IMR-90 (cell line): Measurements from ENCODE around the gene SETD6. TPM values are rescaled to one million over a fixed set of nuclear protein-coding genes. Genes with fewer than 3 reads are reported as not detected.

Source experiments
- ATAC-seq: fragments of 200-7000 bp; cut with Tn5 transposase; 2 replicates; pipeline ENCODE4 v1.9.1; 2020; ENCODE audit warnings: low read depth, mild to moderate bottlenecking, moderate library complexity
- BruUV-seq: library from RNA; stranded (reverse); fragments of 400-500 nt; replicated peaks from 2 replicates; lab custom pipeline; 2021; lab: Mats Ljungman, UMichigan
- CTCF ChIA-PET: fragments of 300-600 bp; formaldehyde crosslinking; extraction: SDS; loops from one replicate; lab custom pipeline; 2021; ENCODE audit warnings: antibody characterized with exemption; lab: Yijun Ruan, JAX
- POLR2A ChIA-PET: fragments of 300-600 bp; sonication (Branson Sonifier 250); formaldehyde crosslinking; loops from one replicate; lab custom pipeline; 2022; ENCODE audit warnings: antibody characterized with exemption; ENCODE audit not compliant: unreplicated experiment; lab: Charles Lee
- DNase-seq: peaks from one replicate; pipeline ENCODE4 v3.0.0; 2013
- H2AFZ ChIP-seq: replicated peaks from 2 replicates; pipeline ENCODE3; 2013; ENCODE audit warnings: low read length, mild to moderate bottlenecking; ENCODE audit not compliant: poor library complexity
- H2AK5ac ChIP-seq: 2 replicates; pipeline ENCODE4 v1.6.1; 2013; ENCODE audit warnings: low read depth, low read length, inconsistent platforms
- H2AK9ac ChIP-seq: replicated peaks from 2 replicates; pipeline ENCODE3; 2013; ENCODE audit warnings: mild to moderate bottlenecking, low read depth, low read length, moderate library complexity; ENCODE audit not compliant: poor library complexity
- H2BK120ac ChIP-seq: 2 replicates; pipeline ENCODE4 v1.6.1; 2013; ENCODE audit warnings: low read depth, low read length, inconsistent platforms
- H2BK15ac ChIP-seq: 3 replicates; pipeline ENCODE4 v1.6.1; 2013; ENCODE audit warnings: low read depth, low read length, inconsistent platforms
- H2BK20ac ChIP-seq: 2 replicates; pipeline ENCODE4 v1.6.1; 2013; ENCODE audit warnings: low read depth, mild to moderate bottlenecking, inconsistent platforms, low read length, moderate library complexity
- H2BK5ac ChIP-seq: 2 replicates; pipeline ENCODE4 v1.6.1; 2013; ENCODE audit warnings: mild to moderate bottlenecking, low read depth, low read length, inconsistent platforms; ENCODE audit not compliant: poor library complexity, severe bottlenecking
- H3K14ac ChIP-seq: replicated peaks from 2 replicates; pipeline ENCODE4 v1.6.1; 2013; ENCODE audit warnings: low read depth, low read length, inconsistent platforms
- H3K18ac ChIP-seq: 2 replicates; pipeline ENCODE4 v1.6.1; 2013; ENCODE audit warnings: low read depth, low read length, control low read depth
- H3K23ac ChIP-seq: 2 replicates; pipeline ENCODE4 v1.6.1; 2013; ENCODE audit warnings: low read depth, low read length, inconsistent platforms
- H3K27ac ChIP-seq: 2 replicates; pipeline ENCODE4 v1.5.1; 2013; ENCODE audit warnings: mild to moderate bottlenecking, control low read depth, low read length; ENCODE audit not compliant: insufficient read depth
- H3K27me3 ChIP-seq: 2 replicates; pipeline ENCODE4 v1.6.1; 2013; ENCODE audit warnings: low read length; ENCODE audit not compliant: control insufficient read depth, insufficient read depth
- H3K36me3 ChIP-seq: 2 replicates; pipeline ENCODE4 v1.6.1; 2013; ENCODE audit warnings: low read length, mixed read lengths; ENCODE audit not compliant: control insufficient read depth, insufficient read depth
- H3K4ac ChIP-seq: 2 replicates; pipeline ENCODE4 v1.6.1; 2013; ENCODE audit warnings: low read depth, low read length, inconsistent platforms
- H3K4me1 ChIP-seq: 2 replicates; pipeline ENCODE4 v1.6.1; 2013; ENCODE audit warnings: low read length, mixed read lengths; ENCODE audit not compliant: control insufficient read depth, insufficient read depth
- H3K4me2 ChIP-seq: 2 replicates; pipeline ENCODE4 v1.6.1; 2013; ENCODE audit warnings: low read depth, mild to moderate bottlenecking, control low read depth, low read length, moderate library complexity
- H3K4me3 ChIP-seq: 2 replicates; pipeline ENCODE4 v1.5.1; 2013; ENCODE audit warnings: low read depth, mild to moderate bottlenecking, control low read depth, low read length, moderate library complexity; ENCODE audit not compliant: insufficient read depth
- H3K56ac ChIP-seq: 2 replicates; pipeline ENCODE4 v1.6.1; 2013; ENCODE audit warnings: low read length, inconsistent platforms; ENCODE audit not compliant: insufficient read depth; ENCODE audit errors: extremely low read depth
- H3K79me1 ChIP-seq, 2 experiments: 2 replicates each; pipeline ENCODE4 v1.6.1; 2013; ENCODE audit warnings: low read length in 2 of 2, inconsistent platforms in 1 of 2, low read depth in 1 of 2
- H3K9ac ChIP-seq: 2 replicates; pipeline ENCODE4 v1.6.1; 2013; ENCODE audit warnings: low read depth, low read length, control low read depth
- H3K9me1 ChIP-seq: 2 replicates; pipeline ENCODE4 v1.6.1; 2013; ENCODE audit warnings: low read length, inconsistent platforms; ENCODE audit not compliant: insufficient read depth
- H3K9me3 ChIP-seq: 2 replicates; pipeline ENCODE4 v1.6.1; 2013; ENCODE audit warnings: low read length; ENCODE audit not compliant: control insufficient read depth, insufficient read depth
- H4K20me1 ChIP-seq: 2 replicates; pipeline ENCODE4 v1.6.1; 2013; ENCODE audit warnings: low read length, inconsistent platforms; ENCODE audit not compliant: insufficient read depth
- H4K5ac ChIP-seq: 2 replicates; pipeline ENCODE4 v1.6.1; 2013; ENCODE audit warnings: mild to moderate bottlenecking, low read depth, low read length, control low read depth
- H4K8ac ChIP-seq, 2 experiments: 2 replicates each; pipeline ENCODE4 v1.6.1; 2013; ENCODE audit warnings: low read depth in 2 of 2, low read length in 2 of 2, control low read depth in 1 of 2, inconsistent platforms in 1 of 2
- H4K91ac ChIP-seq: 2 replicates; pipeline ENCODE4 v1.6.1; 2013; ENCODE audit warnings: low read depth, low read length, inconsistent platforms; ENCODE audit not compliant: insufficient read depth
- CEBPB ChIP-seq: IDR thresholded peaks from 2 replicates; pipeline ENCODE4 v1.6.1; 2012; ENCODE audit warnings: low read depth, low read length, improper control_type of control experiment
- RAD21 ChIP-seq: IDR thresholded peaks from 2 replicates; pipeline ENCODE4 v1.6.1; 2012; ENCODE audit warnings: low read length, improper control_type of control experiment
- WGBS, 2 experiments: methylation state at CpG; one replicate each; pipeline versions ENCODE4 v1.1.5 to v1.1.7; 2013; ENCODE audit warnings: missing lambda C conversion rate in 2 of 2; ENCODE audit not compliant: insufficient read length in 1 of 2; ENCODE audit errors: extremely low coverage in 2 of 2; 5-methylcytosine and 5-hydroxymethylcytosine counted together
- dilution Hi-C: fragments of 300-500 bp; cut with HindIII; formaldehyde crosslinking; loops from one replicate; pipeline ENCODE4 v1.14.3; 2018; ENCODE audit warnings: low sequenced_read_pairs; ENCODE audit not compliant: unreplicated experiment
- in situ Hi-C: fragments of 300-500 bp; cut with MboI; formaldehyde crosslinking; loops from 3 replicates; pipeline ENCODE4 v1.14.3; 2019; ENCODE audit warnings: low sequenced_read_pairs, inconsistent platforms, mixed read lengths
- intact Hi-C: fragments of 100-400 bp; cut with micrococcal nuclease; formaldehyde crosslinking; loops from 2 replicates; pipeline ENCODE4 v1.10.0; 2022
- polyA plus RNA-seq, 3 experiments: library from polyadenylated mRNA; depleted of rRNA; stranded (reverse); fragments of >200 nt; gene quantifications; 2 replicates each; pipeline ENCODE4 v1.2.3, GENCODE V29; 2012; ENCODE audit warnings: low replicate concordance in 1 of 3
- total RNA-seq: library from RNA; depleted of rRNA; stranded (reverse); fragments of >200 nt; gene quantifications from 2 replicates; pipeline ENCODE4 v1.2.3, GENCODE V29; 2012
- TF ChIP-seq, protein P1 (sequence below): fragments of 150-350 bp; IDR thresholded peaks from 2 replicates; pipeline ENCODE4 v1.6.1; 2017; ENCODE audit warnings: mild to moderate bottlenecking, antibody characterized with exemption, low read length, low read depth

Gene SETD6
- total and polyA plus RNA-seq, 2 of the 4 experiments (the other 2 are of a cell fraction): 3.2 to 6.4 TPM

DNA sequence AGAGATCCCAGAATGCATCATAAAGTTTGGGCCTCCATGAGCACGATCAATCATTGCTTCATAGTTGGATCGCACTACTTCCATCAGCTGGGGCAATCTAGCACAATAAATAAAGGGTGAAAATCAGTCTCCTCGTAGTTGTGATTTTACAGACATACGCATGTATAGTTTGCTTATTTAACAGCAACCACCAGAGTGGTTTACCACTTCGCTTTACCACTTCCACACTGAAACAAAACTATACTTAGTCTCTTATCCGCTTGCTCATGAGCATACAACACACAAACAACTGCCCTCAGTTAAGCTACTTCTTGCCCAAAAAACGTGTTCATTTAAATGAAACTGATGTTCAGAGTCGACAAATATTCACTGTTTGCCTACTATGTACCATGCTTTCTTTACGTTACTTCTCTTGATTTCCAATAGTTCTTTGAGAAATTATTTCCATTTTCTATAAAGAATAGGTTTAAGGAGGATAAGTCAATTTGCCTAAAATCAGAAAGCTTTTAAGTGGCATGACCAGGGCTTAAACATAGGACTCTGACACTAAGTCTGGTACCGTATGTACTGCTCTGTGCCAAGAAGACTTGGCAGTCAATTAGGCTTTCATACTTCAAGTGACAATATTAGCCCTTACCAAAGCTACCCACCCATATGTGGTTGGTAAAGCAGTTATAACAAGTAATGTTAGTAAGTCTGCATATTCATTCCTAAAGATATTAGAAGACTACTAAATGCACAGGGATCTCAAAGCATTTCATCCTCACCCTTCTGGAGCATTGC lies 22.0 kb downstream of the SETD6 start:
- Histone ChIP-seq H4K8ac (no peak overlapping the region), H3K36me3 (peaks cover 66% of the 10 kb centered on the region), H2BK120ac (no peak overlapping the region), H2BK5ac (no peak overlapping the region), H3K27me3 (no peaks in the 10 kb centered on the region), H3K23ac (no peak overlapping the region), H3K9me1 (no peaks in the 10 kb centered on the region), H2AFZ (no peak overlapping the region), H2AK9ac (no peak overlapping the region), H3K56ac (no peak overlapping the region), H3K9me3 (no peaks in the 10 kb centered on the region), H3K27ac (no peak overlapping the region), H3K4me1 (no peaks in the 10 kb centered on the region), H2BK20ac (no peak overlapping the region), H3K79me1 (peaks cover 11 to 17% of the 10 kb centered on the region in 2 experiments), H3K4me3 (no peak overlapping the region), H3K14ac (no peak overlapping the region), H2BK15ac (no peak overlapping the region), H4K91ac (no peak overlapping the region), H3K18ac (no peak overlapping the region), H4K5ac (no peak overlapping the region), H3K4me2 (no peak overlapping the region), H3K4ac (no peak overlapping the region), H2AK5ac (no peak overlapping the region), H3K9ac (no peak overlapping the region), H4K20me1 (no peaks in the 10 kb centered on the region; the same call in 1 of the 2 replicates)
- in situ Hi-C loops: no loop called here
- no TSS peak for BruUV-seq
- 100% methylated on average over 3 of the region's 10 CpGs; no CpG with 5 or more reads in 1 of the 2 experiments for WGBS, 2 experiments
- TF ChIP-seq, protein P1, sequence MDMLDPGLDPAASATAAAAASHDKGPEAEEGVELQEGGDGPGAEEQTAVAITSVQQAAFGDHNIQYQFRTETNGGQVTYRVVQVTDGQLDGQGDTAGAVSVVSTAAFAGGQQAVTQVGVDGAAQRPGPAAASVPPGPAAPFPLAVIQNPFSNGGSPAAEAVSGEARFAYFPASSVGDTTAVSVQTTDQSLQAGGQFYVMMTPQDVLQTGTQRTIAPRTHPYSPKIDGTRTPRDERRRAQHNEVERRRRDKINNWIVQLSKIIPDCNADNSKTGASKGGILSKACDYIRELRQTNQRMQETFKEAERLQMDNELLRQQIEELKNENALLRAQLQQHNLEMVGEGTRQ: no peak
- TF ChIP-seq CEBPB: no peak
- no peak for TF ChIP-seq RAD21
- DNase-seq (no peak), ATAC-seq (no peak)
- POLR2A ChIA-PET: no interaction called here
- intact Hi-C loops: loop anchor here (2.0 kb wide), 1 partner anchor 41 kb away; no protein-coding TSS in a partner anchor
- dilution Hi-C loops: no loop called here
- CTCF ChIA-PET: interaction anchor here (1.0 kb wide), 2 partner anchors 9 to 11 kb away, joined by 3 to 4 read pairs; no protein-coding TSS in a partner anchor
